Neural cell (in vitro differentiated cells): ENCODE data around the gene AMFR. TPM values are rescaled to one million over a fixed set of nuclear protein-coding genes. Genes with fewer than 3 reads are reported as not detected.

Experiments
- H2AFZ ChIP-seq: fragments of 200-600, 300-800 bp; sonication (generic), shearing (Covaris generic); 2 replicates; pipeline ENCODE4 v1.6.0; 2014; ENCODE audit warnings: low read depth, mild to moderate bottlenecking, antibody characterized with exemption, low read length, moderate library complexity
- H3F3A ChIP-seq: fragments of 200-600 bp; shearing (Covaris generic); 2 replicates; pipeline ENCODE4 v1.6.1; 2016; ENCODE audit warnings: mild to moderate bottlenecking, moderate library complexity, mixed read lengths, antibody characterized with exemption, low read length; ENCODE audit not compliant: insufficient read depth, poor library complexity, severe bottlenecking
- H3K27ac ChIP-seq: fragments of 200-600, 300-800 bp; sonication (generic), shearing (Covaris generic); 2 replicates; pipeline ENCODE4 v1.5.1; 2014; ENCODE audit warnings: mild to moderate bottlenecking, low read length, moderate library complexity
- H3K27me3 ChIP-seq: fragments of 300-800, 200-600 bp; sonication (generic), shearing (Covaris generic); 2 replicates; pipeline ENCODE4 v1.6.0; 2014; ENCODE audit warnings: mild to moderate bottlenecking, low read depth, low read length, moderate library complexity; ENCODE audit not compliant: insufficient read depth
- H3K36me3 ChIP-seq: fragments of 300-800, 200-600 bp; sonication (generic), shearing (Covaris generic); 2 replicates; pipeline ENCODE4 v1.5.1; 2014; ENCODE audit warnings: mild to moderate bottlenecking, antibody characterized with exemption, low read length, moderate library complexity; ENCODE audit not compliant: insufficient read depth
- H3K4me2 ChIP-seq: fragments of 300-800, 200-600 bp; sonication (generic), shearing (Covaris generic); 2 replicates; pipeline ENCODE4 v1.6.0; 2014; ENCODE audit warnings: mild to moderate bottlenecking, low read length
- H3K4me3 ChIP-seq: fragments of 300-800, 200-600 bp; sonication (generic), shearing (Covaris generic); 2 replicates; pipeline ENCODE4 v1.5.1; 2014; ENCODE audit warnings: mild to moderate bottlenecking, low read length, moderate library complexity
- H3K79me2 ChIP-seq: fragments of 200-600 bp; shearing (Covaris generic); replicated peaks from 2 replicates; pipeline ENCODE4 v1.6.0; 2014; ENCODE audit warnings: mild to moderate bottlenecking, low read length, moderate library complexity; ENCODE audit not compliant: insufficient read depth
- H3K9ac ChIP-seq: fragments of 300-800, 200-600 bp; sonication (generic), shearing (Covaris generic); 2 replicates; pipeline ENCODE4 v1.6.1; 2016; ENCODE audit warnings: mild to moderate bottlenecking, low read length, mixed read lengths
- H3K9me2 ChIP-seq: fragments of 200-600 bp; shearing (Covaris generic); 2 replicates; pipeline ENCODE4 v1.6.1; 2016; ENCODE audit warnings: mild to moderate bottlenecking, low read length, mixed read lengths; ENCODE audit not compliant: insufficient read depth
- H3K9me3 ChIP-seq: fragments of 200-600, 300-800 bp; sonication (generic), shearing (Covaris generic); 2 replicates; pipeline ENCODE4 v1.6.1; 2016; ENCODE audit warnings: mild to moderate bottlenecking, mixed run types, low read length, moderate library complexity, mixed read lengths
- H4K20me1 ChIP-seq: fragments of 200-600 bp; shearing (Covaris generic); 2 replicates; pipeline ENCODE4 v1.6.1; 2016; ENCODE audit warnings: mild to moderate bottlenecking, mixed run types; ENCODE audit not compliant: insufficient read depth
- EP300 ChIP-seq: fragments of 450-650 bp; conservative IDR thresholded peaks from 2 replicates; pipeline ENCODE4 v1.6.1; 2014; ENCODE audit warnings: antibody characterized with exemption, mild to moderate bottlenecking, moderate library complexity; ENCODE audit not compliant: poor library complexity, severe bottlenecking
- EZH2 ChIP-seq: fragments of 200-600, 300-800 bp; shearing (Covaris generic), sonication (generic); IDR thresholded peaks from 2 replicates; pipeline ENCODE4 v1.6.1; 2014; ENCODE audit warnings: antibody characterized with exemption, low read length, borderline replicate concordance, mild to moderate bottlenecking; ENCODE audit not compliant: insufficient read depth, poor library complexity, severe bottlenecking
- MXI1 ChIP-seq: fragments of 450-650 bp; conservative IDR thresholded peaks from 2 replicates; pipeline ENCODE4 v1.6.1; 2014; ENCODE audit warnings: antibody characterized with exemption, mild to moderate bottlenecking; ENCODE audit not compliant: poor library complexity, severe bottlenecking
- POLR2AphosphoS5 ChIP-seq: IDR thresholded peaks from 2 replicates; pipeline ENCODE4 v1.6.1; 2012
- RAD21 ChIP-seq: fragments of 450-650 bp; conservative IDR thresholded peaks from 2 replicates; pipeline ENCODE4 v1.6.1; 2014; ENCODE audit warnings: antibody characterized with exemption, mild to moderate bottlenecking, moderate library complexity
- SMC3 ChIP-seq: fragments of 450-650 bp; conservative IDR thresholded peaks from 2 replicates; pipeline ENCODE4 v1.6.1; 2014; ENCODE audit warnings: antibody characterized with exemption, mild to moderate bottlenecking, moderate library complexity; ENCODE audit not compliant: poor library complexity
- TAF1 ChIP-seq: IDR thresholded peaks from 2 replicates; pipeline ENCODE4 v1.6.1; 2012; ENCODE audit warnings: low read depth
- polyA plus RNA-seq: library from polyadenylated mRNA; depleted of rRNA; stranded (reverse); fragments of >200 nt; gene quantifications from 2 replicates; pipeline ENCODE4 v1.2.3, GENCODE V29; 2014
- TF ChIP-seq, protein P1 (sequence below): IDR thresholded peaks from 2 replicates; pipeline ENCODE4 v1.6.1; 2012; ENCODE audit warnings: borderline replicate concordance
- TF ChIP-seq, protein P2 (sequence below): fragments of 450-650 bp; IDR thresholded peaks from 2 replicates; pipeline ENCODE4 v1.5.1; 2014; ENCODE audit warnings: antibody characterized with exemption, mild to moderate bottlenecking, moderate library complexity; ENCODE audit not compliant: poor library complexity, severe bottlenecking

Gene AMFR
- polyA plus RNA-seq, 1 donor from 2014 or later = 101 TPM

DNA sequence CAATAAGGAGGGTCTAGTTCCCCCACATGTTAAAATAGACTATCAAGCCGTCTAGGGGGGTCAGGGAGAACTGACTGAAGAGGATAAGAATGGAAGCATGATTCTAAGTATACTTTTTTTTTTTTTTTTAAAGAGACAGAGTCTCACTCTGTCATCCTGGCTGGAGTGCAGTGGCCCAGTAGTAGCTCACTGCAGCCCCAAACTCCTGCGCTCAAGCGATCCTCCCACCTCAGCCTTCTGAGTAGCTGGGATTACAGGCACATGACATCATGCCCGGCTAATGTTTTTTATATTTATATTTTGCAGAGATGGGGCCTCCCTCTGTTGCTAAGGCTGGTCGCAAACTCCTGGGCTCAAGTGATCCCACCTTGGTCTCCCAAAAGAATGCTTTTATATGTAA is 14.2 kb downstream of the AMFR start:
- Histone ChIP-seq H3K9me2 (no peaks in the 10 kb centered on the region), H3K4me2 (no peak overlapping the region), H3K36me3 (peaks cover 19% of the 10 kb centered on the region)

DNA sequence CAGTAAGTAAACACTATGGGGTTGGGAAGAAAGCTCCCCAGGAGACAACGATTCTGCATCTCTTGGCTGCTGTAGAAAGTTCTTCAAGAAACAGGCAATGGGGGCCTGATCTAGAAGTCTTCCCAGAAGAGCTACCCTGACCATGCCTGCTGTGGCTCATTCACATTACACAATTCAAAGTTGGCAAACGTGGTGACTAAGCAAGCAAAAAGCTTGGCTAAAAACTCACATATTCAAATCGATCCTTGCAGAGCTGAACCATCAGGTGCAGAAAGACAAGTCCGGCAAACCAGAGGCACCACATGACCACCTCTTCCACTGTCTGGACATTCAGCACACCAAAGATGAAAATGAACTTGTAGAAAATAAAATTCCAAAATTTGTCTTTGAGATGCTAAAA is 16.1 kb downstream of the AMFR start:
- H2AFZ ChIP-seq = no peak overlapping the region
- no peaks in the 10 kb centered on the region for H3K9me3 ChIP-seq
- H3K4me2 ChIP-seq = no peak overlapping the region
- H3K27me3 ChIP-seq = no peaks in the 10 kb centered on the region
- no peak for TF ChIP-seq TAF1
- no peak for TF ChIP-seq MXI1
- TF ChIP-seq, protein P1, sequence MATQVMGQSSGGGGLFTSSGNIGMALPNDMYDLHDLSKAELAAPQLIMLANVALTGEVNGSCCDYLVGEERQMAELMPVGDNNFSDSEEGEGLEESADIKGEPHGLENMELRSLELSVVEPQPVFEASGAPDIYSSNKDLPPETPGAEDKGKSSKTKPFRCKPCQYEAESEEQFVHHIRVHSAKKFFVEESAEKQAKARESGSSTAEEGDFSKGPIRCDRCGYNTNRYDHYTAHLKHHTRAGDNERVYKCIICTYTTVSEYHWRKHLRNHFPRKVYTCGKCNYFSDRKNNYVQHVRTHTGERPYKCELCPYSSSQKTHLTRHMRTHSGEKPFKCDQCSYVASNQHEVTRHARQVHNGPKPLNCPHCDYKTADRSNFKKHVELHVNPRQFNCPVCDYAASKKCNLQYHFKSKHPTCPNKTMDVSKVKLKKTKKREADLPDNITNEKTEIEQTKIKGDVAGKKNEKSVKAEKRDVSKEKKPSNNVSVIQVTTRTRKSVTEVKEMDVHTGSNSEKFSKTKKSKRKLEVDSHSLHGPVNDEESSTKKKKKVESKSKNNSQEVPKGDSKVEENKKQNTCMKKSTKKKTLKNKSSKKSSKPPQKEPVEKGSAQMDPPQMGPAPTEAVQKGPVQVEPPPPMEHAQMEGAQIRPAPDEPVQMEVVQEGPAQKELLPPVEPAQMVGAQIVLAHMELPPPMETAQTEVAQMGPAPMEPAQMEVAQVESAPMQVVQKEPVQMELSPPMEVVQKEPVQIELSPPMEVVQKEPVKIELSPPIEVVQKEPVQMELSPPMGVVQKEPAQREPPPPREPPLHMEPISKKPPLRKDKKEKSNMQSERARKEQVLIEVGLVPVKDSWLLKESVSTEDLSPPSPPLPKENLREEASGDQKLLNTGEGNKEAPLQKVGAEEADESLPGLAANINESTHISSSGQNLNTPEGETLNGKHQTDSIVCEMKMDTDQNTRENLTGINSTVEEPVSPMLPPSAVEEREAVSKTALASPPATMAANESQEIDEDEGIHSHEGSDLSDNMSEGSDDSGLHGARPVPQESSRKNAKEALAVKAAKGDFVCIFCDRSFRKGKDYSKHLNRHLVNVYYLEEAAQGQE = no peak
- TF ChIP-seq POLR2AphosphoS5 = no peak
- no peak for TF ChIP-seq RAD21
- no peak for TF ChIP-seq EP300
- TF ChIP-seq, protein P2, sequence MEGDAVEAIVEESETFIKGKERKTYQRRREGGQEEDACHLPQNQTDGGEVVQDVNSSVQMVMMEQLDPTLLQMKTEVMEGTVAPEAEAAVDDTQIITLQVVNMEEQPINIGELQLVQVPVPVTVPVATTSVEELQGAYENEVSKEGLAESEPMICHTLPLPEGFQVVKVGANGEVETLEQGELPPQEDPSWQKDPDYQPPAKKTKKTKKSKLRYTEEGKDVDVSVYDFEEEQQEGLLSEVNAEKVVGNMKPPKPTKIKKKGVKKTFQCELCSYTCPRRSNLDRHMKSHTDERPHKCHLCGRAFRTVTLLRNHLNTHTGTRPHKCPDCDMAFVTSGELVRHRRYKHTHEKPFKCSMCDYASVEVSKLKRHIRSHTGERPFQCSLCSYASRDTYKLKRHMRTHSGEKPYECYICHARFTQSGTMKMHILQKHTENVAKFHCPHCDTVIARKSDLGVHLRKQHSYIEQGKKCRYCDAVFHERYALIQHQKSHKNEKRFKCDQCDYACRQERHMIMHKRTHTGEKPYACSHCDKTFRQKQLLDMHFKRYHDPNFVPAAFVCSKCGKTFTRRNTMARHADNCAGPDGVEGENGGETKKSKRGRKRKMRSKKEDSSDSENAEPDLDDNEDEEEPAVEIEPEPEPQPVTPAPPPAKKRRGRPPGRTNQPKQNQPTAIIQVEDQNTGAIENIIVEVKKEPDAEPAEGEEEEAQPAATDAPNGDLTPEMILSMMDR = no peak
- TF ChIP-seq EZH2 = no peak
- no peak for TF ChIP-seq SMC3
- no peaks in the 10 kb centered on the region for H3K79me2 ChIP-seq
- H3F3A ChIP-seq = no peaks in the 10 kb centered on the region
- no peaks in the 10 kb centered on the region for H3K9me2 ChIP-seq
- H3K4me3 ChIP-seq = no peak overlapping the region
- peaks cover 19% of the 10 kb centered on the region for H3K36me3 ChIP-seq
- no peak overlapping the region for H3K27ac ChIP-seq
- H3K9ac ChIP-seq = no peak overlapping the region
- no peaks in the 10 kb centered on the region for H4K20me1 ChIP-seq

More for the DNA sequence above, 14.2 kb downstream of the AMFR start:
- Histone ChIP-seq H3K79me2 (peaks cover 1% of the 10 kb centered on the region), H3K27ac (no peak overlapping the region), H3K9ac (no peak overlapping the region), H3K4me3 (no peak overlapping the region), H3K9me3 (no peaks in the 10 kb centered on the region), H3F3A (no peaks in the 10 kb centered on the region), H2AFZ (no peak overlapping the region), H3K27me3 (no peaks in the 10 kb centered on the region), H4K20me1 (no peaks in the 10 kb centered on the region)
- TF ChIP-seq SMC3 = no peak
- TF ChIP-seq EZH2 = no peak
- no peak for TF ChIP-seq POLR2AphosphoS5
- TF ChIP-seq TAF1 = no peak
- no peak for TF ChIP-seq RAD21
- TF ChIP-seq, protein P1 = no peak
- TF ChIP-seq MXI1 = no peak
